NCI-H226 (cell line): ENCODE results near the gene SLC11A1.

Source experiments
- DNase-seq: peaks from one replicate; pipeline ENCODE4 v3.0.0-alpha.2; 2015

The SLC11A1 gene

DNA sequence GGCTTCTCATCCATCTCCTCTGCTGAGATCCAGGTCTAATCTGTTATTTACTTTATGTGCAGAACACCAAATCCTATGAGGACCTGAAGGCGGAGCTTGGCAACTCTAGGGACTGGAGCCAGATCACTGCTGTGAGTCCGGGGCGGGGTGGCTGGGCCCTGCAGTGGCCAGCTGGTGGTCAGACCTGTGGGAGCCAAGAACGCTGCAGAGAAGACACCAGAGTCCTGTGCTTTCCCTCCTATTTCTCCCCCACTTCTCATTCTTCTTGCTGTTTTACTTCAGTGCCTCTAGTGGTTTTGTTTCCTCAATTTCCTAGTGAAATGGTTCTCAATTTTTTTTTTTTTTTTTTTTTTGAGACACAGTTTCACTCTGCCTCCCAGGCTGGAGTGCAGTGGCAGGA, 56.5 kb downstream of the SLC11A1 start:
- DNase-seq: no peak

DNA sequence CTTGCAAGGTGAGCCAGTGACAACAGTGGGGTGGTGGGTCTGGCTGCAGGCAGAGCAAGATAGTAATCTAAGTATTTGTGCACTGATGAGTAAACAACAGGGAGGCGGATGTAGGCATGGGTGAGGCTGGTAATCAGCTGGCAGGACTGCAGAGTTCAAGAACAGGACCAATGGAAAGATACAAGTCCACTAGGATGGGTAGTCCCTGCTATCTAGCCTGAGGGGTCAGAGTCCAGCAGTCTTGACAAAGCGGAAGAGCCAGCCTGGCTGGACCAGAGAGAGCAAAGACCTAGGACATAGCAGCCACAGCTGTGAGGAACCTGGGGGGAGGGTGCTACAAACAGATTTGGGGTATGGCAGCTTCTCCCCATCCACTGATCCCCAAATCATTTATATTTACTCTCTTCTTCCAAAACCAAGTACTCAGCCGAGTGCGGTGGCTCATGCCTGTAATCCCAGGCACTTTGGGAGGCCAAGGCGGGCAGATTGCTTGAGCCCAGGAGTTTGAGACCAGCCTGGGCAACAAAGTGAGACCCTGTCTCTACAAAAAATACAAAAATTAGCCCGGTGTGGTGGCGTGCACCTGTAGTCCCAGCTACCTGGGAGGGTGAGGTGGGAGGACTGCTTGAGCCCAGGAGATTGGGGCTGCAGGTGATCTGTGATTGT, 62.8 kb downstream of the SLC11A1 start:
- DNase-seq: no peak

GRCh38 chr2:218445602-218446001, 63.5 kb downstream of the SLC11A1 start:
- no peak for DNase-seq
